ENCODE results near the gene MCEE.

Gene MCEE

DNA sequence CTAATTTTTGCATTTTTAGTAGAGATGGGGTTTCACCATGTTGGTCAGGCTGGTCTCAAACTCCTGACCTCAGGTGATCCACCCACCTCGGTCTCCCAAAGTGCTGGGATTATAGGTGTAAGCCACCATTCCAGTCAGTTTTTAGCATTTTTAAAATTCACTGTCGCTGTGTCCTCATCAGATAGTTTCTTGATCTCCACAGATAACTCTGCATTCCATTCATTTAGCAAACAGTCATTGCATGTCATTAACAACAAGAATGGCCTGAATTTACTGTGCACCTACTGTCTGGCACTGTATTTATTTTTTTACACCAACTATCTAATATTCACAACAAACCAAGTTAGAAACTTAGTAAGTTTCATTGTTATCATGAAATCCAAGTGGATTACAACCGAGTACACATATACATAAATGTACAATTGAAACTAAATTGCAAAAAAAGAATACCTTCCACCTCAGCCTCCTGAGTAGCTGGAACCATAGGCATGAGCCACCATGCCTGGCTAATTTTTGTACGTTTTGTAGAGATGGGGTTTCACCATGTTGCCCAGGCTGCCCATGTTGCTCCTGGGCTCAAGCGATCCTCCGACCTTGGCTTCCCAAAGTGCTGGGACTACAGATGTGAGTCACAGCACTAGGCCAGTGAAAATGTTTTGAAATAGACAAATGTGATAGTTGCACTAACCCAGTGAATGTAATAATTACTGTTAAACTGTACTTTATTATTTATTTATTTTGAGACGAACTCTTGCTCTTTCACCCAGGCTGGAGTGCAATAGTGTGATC lies 4.3 kb downstream of the MCEE start:
- no peak for DNase-seq (ENCODE audit: low read depth in 1 of 2, low spot score in 1 of 2)
- Histone ChIP-seq H3K27me3 (ENCODE audit: insufficient read depth, poor library complexity, severe bottlenecking) (no peaks in the 10 kb centered on the region), H3K4me3 (replicated peaks; ENCODE audit: insufficient read depth, low read length) (no peak overlapping the region), H3K27ac (replicated peaks) (no peak overlapping the region)
- TF ChIP-seq POLR2AphosphoS5 (IDR thresholded peaks at IDR 0.05; ENCODE audit: low read depth) (no peak), SPI1 (IDR thresholded peaks at IDR 0.05; ENCODE audit: borderline replicate concordance, low read depth) (no peak)

DNA sequence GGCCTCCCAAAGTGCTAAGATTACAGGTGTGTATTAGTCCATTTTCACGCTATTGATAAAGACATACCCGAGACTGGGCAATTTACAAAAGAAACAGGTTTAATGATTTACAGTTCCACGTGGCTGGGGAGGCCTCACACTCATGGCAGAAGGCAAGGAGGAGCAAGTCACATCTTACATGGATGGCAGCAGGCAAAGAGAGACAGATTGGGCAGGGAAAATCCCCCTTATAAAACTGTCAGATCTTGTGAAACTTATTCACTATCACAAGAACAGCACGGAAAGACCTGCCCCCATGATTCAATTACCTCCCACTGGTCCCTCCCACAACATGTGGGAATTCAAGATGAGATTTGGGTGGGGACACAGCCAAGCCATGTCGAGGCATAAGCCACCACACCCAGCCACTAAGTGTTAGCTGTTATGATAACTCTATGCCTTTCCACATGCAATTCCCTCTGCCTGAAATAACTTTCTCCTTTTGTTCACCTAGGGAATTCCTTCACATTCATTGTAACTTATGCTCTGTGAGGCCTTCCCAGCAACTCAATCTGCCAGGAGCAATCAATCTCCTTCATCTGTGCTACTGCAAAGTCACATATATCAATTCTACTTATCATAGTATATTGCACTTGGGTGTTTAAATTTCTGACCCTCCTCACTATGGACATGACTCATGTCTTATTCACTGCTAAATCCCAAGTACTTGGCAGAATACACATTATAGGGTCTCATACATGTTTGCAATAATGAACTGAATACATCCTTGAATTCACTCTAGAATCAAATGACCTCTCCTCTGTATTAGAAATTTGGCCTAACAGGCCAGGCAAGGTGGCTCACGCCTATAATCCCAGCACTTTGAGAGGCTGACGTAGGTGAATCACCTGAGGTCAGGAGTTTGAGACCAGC lies 7.4 kb downstream of the MCEE start:
- no peak for DNase-seq (ENCODE audit: low read depth in 1 of 2, low spot score in 1 of 2)
- TF ChIP-seq GABPA (IDR thresholded peaks at IDR 0.05; ENCODE audit: low read depth) (no peak), POLR2AphosphoS5 (IDR thresholded peaks at IDR 0.05; ENCODE audit: low read depth) (no peak), SPI1 (IDR thresholded peaks at IDR 0.05; ENCODE audit: borderline replicate concordance, low read depth) (no peak)
- TF ChIP-seq, protein P1, sequence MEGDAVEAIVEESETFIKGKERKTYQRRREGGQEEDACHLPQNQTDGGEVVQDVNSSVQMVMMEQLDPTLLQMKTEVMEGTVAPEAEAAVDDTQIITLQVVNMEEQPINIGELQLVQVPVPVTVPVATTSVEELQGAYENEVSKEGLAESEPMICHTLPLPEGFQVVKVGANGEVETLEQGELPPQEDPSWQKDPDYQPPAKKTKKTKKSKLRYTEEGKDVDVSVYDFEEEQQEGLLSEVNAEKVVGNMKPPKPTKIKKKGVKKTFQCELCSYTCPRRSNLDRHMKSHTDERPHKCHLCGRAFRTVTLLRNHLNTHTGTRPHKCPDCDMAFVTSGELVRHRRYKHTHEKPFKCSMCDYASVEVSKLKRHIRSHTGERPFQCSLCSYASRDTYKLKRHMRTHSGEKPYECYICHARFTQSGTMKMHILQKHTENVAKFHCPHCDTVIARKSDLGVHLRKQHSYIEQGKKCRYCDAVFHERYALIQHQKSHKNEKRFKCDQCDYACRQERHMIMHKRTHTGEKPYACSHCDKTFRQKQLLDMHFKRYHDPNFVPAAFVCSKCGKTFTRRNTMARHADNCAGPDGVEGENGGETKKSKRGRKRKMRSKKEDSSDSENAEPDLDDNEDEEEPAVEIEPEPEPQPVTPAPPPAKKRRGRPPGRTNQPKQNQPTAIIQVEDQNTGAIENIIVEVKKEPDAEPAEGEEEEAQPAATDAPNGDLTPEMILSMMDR (IDR thresholded peaks at IDR 0.05; ENCODE audit: insufficient read depth, low read length) = no peak
- TF ChIP-seq, protein P2, sequence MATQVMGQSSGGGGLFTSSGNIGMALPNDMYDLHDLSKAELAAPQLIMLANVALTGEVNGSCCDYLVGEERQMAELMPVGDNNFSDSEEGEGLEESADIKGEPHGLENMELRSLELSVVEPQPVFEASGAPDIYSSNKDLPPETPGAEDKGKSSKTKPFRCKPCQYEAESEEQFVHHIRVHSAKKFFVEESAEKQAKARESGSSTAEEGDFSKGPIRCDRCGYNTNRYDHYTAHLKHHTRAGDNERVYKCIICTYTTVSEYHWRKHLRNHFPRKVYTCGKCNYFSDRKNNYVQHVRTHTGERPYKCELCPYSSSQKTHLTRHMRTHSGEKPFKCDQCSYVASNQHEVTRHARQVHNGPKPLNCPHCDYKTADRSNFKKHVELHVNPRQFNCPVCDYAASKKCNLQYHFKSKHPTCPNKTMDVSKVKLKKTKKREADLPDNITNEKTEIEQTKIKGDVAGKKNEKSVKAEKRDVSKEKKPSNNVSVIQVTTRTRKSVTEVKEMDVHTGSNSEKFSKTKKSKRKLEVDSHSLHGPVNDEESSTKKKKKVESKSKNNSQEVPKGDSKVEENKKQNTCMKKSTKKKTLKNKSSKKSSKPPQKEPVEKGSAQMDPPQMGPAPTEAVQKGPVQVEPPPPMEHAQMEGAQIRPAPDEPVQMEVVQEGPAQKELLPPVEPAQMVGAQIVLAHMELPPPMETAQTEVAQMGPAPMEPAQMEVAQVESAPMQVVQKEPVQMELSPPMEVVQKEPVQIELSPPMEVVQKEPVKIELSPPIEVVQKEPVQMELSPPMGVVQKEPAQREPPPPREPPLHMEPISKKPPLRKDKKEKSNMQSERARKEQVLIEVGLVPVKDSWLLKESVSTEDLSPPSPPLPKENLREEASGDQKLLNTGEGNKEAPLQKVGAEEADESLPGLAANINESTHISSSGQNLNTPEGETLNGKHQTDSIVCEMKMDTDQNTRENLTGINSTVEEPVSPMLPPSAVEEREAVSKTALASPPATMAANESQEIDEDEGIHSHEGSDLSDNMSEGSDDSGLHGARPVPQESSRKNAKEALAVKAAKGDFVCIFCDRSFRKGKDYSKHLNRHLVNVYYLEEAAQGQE (IDR thresholded peaks at IDR 0.05; ENCODE audit: insufficient replicate concordance, low read depth) = no peak
- no peaks in the 10 kb centered on the region for H3K27me3 ChIP-seq (ENCODE audit: insufficient read depth, poor library complexity, severe bottlenecking)
- H3K27ac ChIP-seq (replicated peaks) = no peak overlapping the region
- H3K4me3 ChIP-seq (replicated peaks; ENCODE audit: insufficient read depth, low read length) = no peak overlapping the region

DNA sequence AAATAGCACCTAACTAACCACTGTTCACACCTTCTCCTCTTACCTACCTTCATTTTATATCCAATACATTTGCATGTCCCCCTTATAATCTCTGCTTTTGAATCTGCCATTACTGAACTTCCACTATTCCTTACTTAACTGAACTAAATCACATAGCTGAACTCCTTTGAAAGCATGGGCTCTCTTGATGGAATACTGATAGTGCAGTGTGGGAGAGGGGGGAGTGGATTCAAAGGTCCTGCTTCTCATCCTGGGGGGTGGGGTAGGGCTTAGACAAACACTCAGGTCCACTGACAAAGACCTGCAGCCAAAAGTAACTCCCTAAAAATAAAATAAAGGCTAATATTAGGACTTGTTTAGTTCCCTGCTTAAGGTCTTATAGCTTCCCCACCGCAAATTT lies 8.6 kb downstream of the MCEE start:
- TF ChIP-seq SPI1 (IDR thresholded peaks at IDR 0.05; ENCODE audit: borderline replicate concordance, low read depth) = no peak
- TF ChIP-seq POLR2AphosphoS5 (IDR thresholded peaks at IDR 0.05; ENCODE audit: low read depth) = no peak
- TF ChIP-seq, protein P2 (IDR thresholded peaks at IDR 0.05; ENCODE audit: insufficient replicate concordance, low read depth) = no peak
- no peak for TF ChIP-seq GABPA (IDR thresholded peaks at IDR 0.05; ENCODE audit: low read depth)
- Histone ChIP-seq H3K27ac (replicated peaks) (no peak overlapping the region), H3K4me3 (replicated peaks; ENCODE audit: insufficient read depth, low read length) (no peak overlapping the region), H3K27me3 (ENCODE audit: insufficient read depth, poor library complexity, severe bottlenecking) (no peaks in the 10 kb centered on the region)
- DNase-seq (ENCODE audit: low read depth in 1 of 2, low spot score in 1 of 2) = no peak

DNA sequence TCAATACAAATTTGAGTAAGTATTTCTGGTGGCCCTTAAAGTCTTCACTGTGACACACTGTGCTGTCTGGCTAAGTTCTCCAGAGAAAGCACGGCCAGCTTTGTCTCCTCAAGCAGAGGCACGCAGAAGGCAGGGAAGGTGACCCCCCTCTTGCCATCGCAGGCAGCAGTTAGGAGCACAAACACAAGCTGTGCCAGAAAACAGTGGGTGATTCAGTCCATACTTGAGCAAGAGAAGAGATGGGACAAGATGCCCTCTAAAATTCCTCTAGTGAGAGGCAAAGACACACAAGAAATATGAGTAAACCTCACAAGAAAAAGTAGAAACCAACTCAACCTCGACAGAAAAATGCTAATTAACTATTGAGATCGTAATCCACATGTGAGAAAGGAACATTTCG lies 9.8 kb downstream of the MCEE start:
- TF ChIP-seq, protein P2 (IDR thresholded peaks at IDR 0.05; ENCODE audit: insufficient replicate concordance, low read depth) = no peak
- TF ChIP-seq SPI1 (IDR thresholded peaks at IDR 0.05; ENCODE audit: borderline replicate concordance, low read depth) = no peak
- no peak for TF ChIP-seq POLR2AphosphoS5 (IDR thresholded peaks at IDR 0.05; ENCODE audit: low read depth)
- TF ChIP-seq, protein P1 (IDR thresholded peaks at IDR 0.05; ENCODE audit: insufficient read depth, low read length) = no peak
- TF ChIP-seq GABPA (IDR thresholded peaks at IDR 0.05; ENCODE audit: low read depth) = no peak
- Histone ChIP-seq H3K27me3 (ENCODE audit: insufficient read depth, poor library complexity, severe bottlenecking) (no peaks in the 10 kb centered on the region), H3K4me3 (replicated peaks; ENCODE audit: insufficient read depth, low read length) (no peak overlapping the region), H3K27ac (replicated peaks) (no peak overlapping the region)
- no peak for DNase-seq (ENCODE audit: low read depth in 1 of 2, low spot score in 1 of 2)
